Neuronal stem cell (in vitro differentiated cells): ENCODE results near the gene SLC8A1.

ENCODE experiments used
- DNase-seq: peaks from one replicate; pipeline ENCODE4 v3.0.0-alpha.2; 2013; ENCODE audit warnings: low spot score
- H2AFZ ChIP-seq: one replicate; pipeline ENCODE4 v1.6.1; 2013; ENCODE audit warnings: mild to moderate bottlenecking, low read length, inconsistent platforms
- H2AK5ac ChIP-seq: 2 replicates; pipeline ENCODE4 v1.6.1; 2013; ENCODE audit warnings: low read depth, mild to moderate bottlenecking, inconsistent platforms, low read length, moderate library complexity, mixed read lengths
- H2BK120ac ChIP-seq: 2 replicates; pipeline ENCODE4 v1.6.1; 2013; ENCODE audit warnings: low read depth, mild to moderate bottlenecking, inconsistent platforms, low read length, moderate library complexity, mixed read lengths
- H2BK12ac ChIP-seq: one replicate; pipeline ENCODE4 v1.6.1; 2013; ENCODE audit warnings: low read length, inconsistent platforms
- H2BK15ac ChIP-seq: 2 replicates; pipeline ENCODE4 v1.6.1; 2013; ENCODE audit warnings: mild to moderate bottlenecking, low read length, inconsistent platforms, mixed read lengths
- H2BK5ac ChIP-seq: one replicate; pipeline ENCODE4 v1.6.1; 2013; ENCODE audit warnings: inconsistent platforms, mild to moderate bottlenecking, low read length, moderate library complexity
- H3K14ac ChIP-seq: one replicate; pipeline ENCODE4 v1.6.1; 2013; ENCODE audit warnings: low read length, inconsistent platforms
- H3K18ac ChIP-seq: 2 replicates; pipeline ENCODE4 v1.6.1; 2013; ENCODE audit warnings: low read length, inconsistent platforms
- H3K23ac ChIP-seq: 2 replicates; pipeline ENCODE4 v1.6.1; 2013; ENCODE audit warnings: low read depth, mild to moderate bottlenecking, mixed read lengths, low read length, inconsistent platforms; ENCODE audit not compliant: poor library complexity
- H3K27ac ChIP-seq: replicated peaks from 3 replicates; pipeline ENCODE4 v1.5.1; 2013; ENCODE audit warnings: low read length, inconsistent platforms
- H3K27me3 ChIP-seq, 3 experiments: 2 replicates each; pipeline ENCODE4 v1.6.1; 2013; ENCODE audit warnings: low read length in 3 of 3, mild to moderate bottlenecking in 2 of 3, inconsistent platforms in 1 of 3, low read depth in 1 of 3, mixed read lengths in 1 of 3, moderate library complexity in 1 of 3; ENCODE audit not compliant: control insufficient read depth in 3 of 3, insufficient read depth in 3 of 3
- H3K36me3 ChIP-seq, 2 donors: replicated peaks in 1 of 2; 2 replicates each; pipeline ENCODE4 v1.6.1; 2013; ENCODE audit warnings: low read length in 2 of 2; ENCODE audit not compliant: control insufficient read depth in 2 of 2, insufficient read depth in 2 of 2
- H3K4ac ChIP-seq: 2 replicates; pipeline ENCODE4 v1.6.1; 2013; ENCODE audit warnings: inconsistent platforms, mild to moderate bottlenecking, low read length, moderate library complexity
- H3K4me1 ChIP-seq, 2 donors: 1 replicate in 1 of 2; 2 replicates in 1 of 2; pipeline ENCODE4 v1.6.1; 2013; ENCODE audit warnings: low read length in 2 of 2, low read depth in 1 of 2; ENCODE audit not compliant: control insufficient read depth in 2 of 2, insufficient read depth in 1 of 2
- H3K4me2 ChIP-seq: one replicate; pipeline ENCODE4 v1.6.1; 2013; ENCODE audit warnings: mild to moderate bottlenecking, low read length, inconsistent platforms; ENCODE audit not compliant: insufficient read depth, poor library complexity, severe bottlenecking
- H3K4me3 ChIP-seq, 2 donors: 2 replicates each; pipeline ENCODE4 v1.5.1; 2013; ENCODE audit warnings: low read length in 2 of 2, mild to moderate bottlenecking in 2 of 2, inconsistent platforms in 1 of 2, moderate library complexity in 1 of 2
- H3K79me1 ChIP-seq: one replicate; pipeline ENCODE4 v1.6.1; 2013; ENCODE audit warnings: low read depth, mild to moderate bottlenecking, inconsistent platforms, low read length, moderate library complexity
- H3K9ac ChIP-seq: one replicate; pipeline ENCODE4 v1.6.1; 2013; ENCODE audit warnings: mild to moderate bottlenecking, low read depth, low read length, inconsistent platforms; ENCODE audit not compliant: poor library complexity
- H3K9me3 ChIP-seq, 2 donors: replicated peaks in 1 of 2; 2 replicates each; pipeline versions ENCODE3 to v1.6.1; 2013; ENCODE audit warnings: low read length in 2 of 2, mild to moderate bottlenecking in 2 of 2, inconsistent platforms in 1 of 2, low read depth in 1 of 2, mixed read lengths in 1 of 2, moderate library complexity in 1 of 2; ENCODE audit not compliant: control insufficient read depth in 2 of 2, insufficient read depth in 1 of 2
- H4K8ac ChIP-seq: one replicate; pipeline ENCODE4 v1.6.1; 2013; ENCODE audit warnings: low read depth, mild to moderate bottlenecking, inconsistent platforms, low read length, moderate library complexity
- H4K91ac ChIP-seq: one replicate; pipeline ENCODE4 v1.6.1; 2013; ENCODE audit warnings: low read length, low read depth, mild to moderate bottlenecking, inconsistent platforms; ENCODE audit not compliant: poor library complexity
- whole genome bisulfite sequencing, 2 donors: extraction: QIAGEN DNeasy Blood & Tissue Kit; methylation state at CpG; one replicate each; pipeline ENCODE4 v1.1.7; 2013; ENCODE audit warnings: missing lambda C conversion rate in 2 of 2, mixed read lengths in 1 of 2; ENCODE audit not compliant: insufficient read length in 2 of 2, insufficient replicate concordance in 1 of 2; ENCODE audit errors: extremely low coverage in 2 of 2; 5-methylcytosine and 5-hydroxymethylcytosine counted together

The SLC8A1 gene

GRCh38 chr2:40108851-40109250 lies 343.0 kb downstream of the SLC8A1 start:
- no peaks in the 10 kb centered on the region for H3K27me3 ChIP-seq
- H2BK120ac ChIP-seq = no peak overlapping the region
- H3K27ac ChIP-seq = no peak overlapping the region
- no peak overlapping the region for H2AFZ ChIP-seq
- no peak overlapping the region for H4K8ac ChIP-seq
- H2BK5ac ChIP-seq = no peak overlapping the region
- no peak overlapping the region for H3K4me3 ChIP-seq
- no peak for DNase-seq
- peaks cover 1 to 4% of the 10 kb centered on the region in 2 donors for H3K4me1 ChIP-seq
- no peak overlapping the region for H3K18ac ChIP-seq
- H3K79me1 ChIP-seq = no peaks in the 10 kb centered on the region
- no peak overlapping the region for H3K4me2 ChIP-seq
- H2BK15ac ChIP-seq = no peak overlapping the region
- H3K9ac ChIP-seq = no peak overlapping the region
- no peak overlapping the region for H3K14ac ChIP-seq
- H3K9me3 ChIP-seq = no peaks in the 10 kb centered on the region
- no CpG with 5 or more reads among the region's 4 CpGs for WGBS, 2 donors
- H4K91ac ChIP-seq = no peak overlapping the region
- H2AK5ac ChIP-seq = no peak overlapping the region
- H2BK12ac ChIP-seq = no peak overlapping the region
- no peak overlapping the region for H3K23ac ChIP-seq
- H3K4ac ChIP-seq = no peak overlapping the region
- H3K36me3 ChIP-seq = no peaks in the 10 kb centered on the region

- no peak overlapping the region for H3K27ac ChIP-seq
Observed at GRCh38 chr2:40106061-40106460, 345.8 kb downstream of the SLC8A1 start.

DNA sequence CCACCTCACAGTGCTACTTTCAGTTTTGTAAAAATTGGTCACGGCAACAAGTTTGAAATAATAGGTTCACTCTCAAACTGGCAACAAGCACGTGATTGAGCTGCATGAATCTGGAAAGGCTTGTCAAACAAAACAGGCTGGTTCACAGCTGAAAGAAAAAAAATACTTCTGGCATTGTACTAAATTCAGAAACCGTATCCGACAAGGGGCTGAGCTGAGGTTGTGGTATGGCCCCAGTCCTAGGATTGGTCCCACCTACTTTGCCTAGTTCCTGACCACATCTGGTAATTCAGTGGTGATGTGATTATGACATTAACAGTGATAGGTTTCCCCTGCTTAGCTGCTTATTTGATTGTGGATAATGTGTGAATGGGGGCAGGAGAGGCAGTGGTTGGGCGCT lies 346.3 kb downstream of the SLC8A1 start:
- Histone ChIP-seq H3K23ac (no peak overlapping the region), H3K27me3 (no peaks in the 10 kb centered on the region), H4K91ac (no peak overlapping the region), H3K14ac (no peak overlapping the region), H4K8ac (no peak overlapping the region), H2AFZ (peak overlapping the region; percentile 40), H2BK12ac (no peak overlapping the region), H3K9me3 (no peaks in the 10 kb centered on the region), H3K79me1 (no peaks in the 10 kb centered on the region), H3K4me3 (no peak overlapping the region), H3K9ac (no peak overlapping the region), H3K4ac (no peak overlapping the region), H2BK5ac (no peak overlapping the region), H3K4me1 (peaks cover 9 to 25% of the 10 kb centered on the region in 2 donors), H2BK120ac (no peak overlapping the region), H2BK15ac (no peak overlapping the region), H3K27ac (no peak overlapping the region), H3K36me3 (no peaks in the 10 kb centered on the region), H3K18ac (no peak overlapping the region), H2AK5ac (no peak overlapping the region), H3K4me2 (no peak overlapping the region)
- no CpG with 5 or more reads among the region's 5 CpGs for WGBS, 2 donors
- no peak for DNase-seq

More at GRCh38 chr2:40106061-40106460, 345.8 kb downstream of the SLC8A1 start:
- Histone ChIP-seq H3K23ac (no peak overlapping the region), H3K9me3 (no peaks in the 10 kb centered on the region), H3K18ac (no peak overlapping the region), H2BK12ac (no peak overlapping the region), H3K79me1 (no peaks in the 10 kb centered on the region), H4K91ac (no peak overlapping the region), H2AFZ (no peak overlapping the region), H3K9ac (no peak overlapping the region), H3K14ac (no peak overlapping the region), H2BK5ac (no peak overlapping the region), H2BK120ac (no peak overlapping the region), H3K36me3 (no peaks in the 10 kb centered on the region), H2BK15ac (no peak overlapping the region), H3K27me3 (no peaks in the 10 kb centered on the region), H3K4me2 (no peak overlapping the region), H4K8ac (no peak overlapping the region), H3K4ac (no peak overlapping the region), H2AK5ac (no peak overlapping the region), H3K4me3 (no peak overlapping the region), H3K4me1 (peaks cover 7 to 20% of the 10 kb centered on the region in 2 donors)
- DNase-seq = no peak
- WGBS, 2 donors = no CpG with 5 or more reads among the region's 2 CpGs

GRCh38 chr2:40103590-40103989 lies 348.3 kb downstream of the SLC8A1 start:
- Histone ChIP-seq H2AK5ac (no peak overlapping the region), H3K27ac (no peak overlapping the region)
- no CpG with 5 or more reads among the region's 2 CpGs for WGBS, 2 donors

More at GRCh38 chr2:40103590-40103989, 348.3 kb downstream of the SLC8A1 start:
- no peak overlapping the region for H3K18ac ChIP-seq
- H3K9ac ChIP-seq = no peak overlapping the region
- H3K9me3 ChIP-seq = no peaks in the 10 kb centered on the region
- H3K4me3 ChIP-seq = no peak overlapping the region
- no peaks in the 10 kb centered on the region for H3K27me3 ChIP-seq
- H2BK15ac ChIP-seq = no peak overlapping the region
- H4K8ac ChIP-seq = no peak overlapping the region
- no peak overlapping the region for H3K23ac ChIP-seq
- H3K4me2 ChIP-seq = no peak overlapping the region
- no peak overlapping the region for H2AFZ ChIP-seq
- H4K91ac ChIP-seq = no peak overlapping the region
- H3K36me3 ChIP-seq = no peaks in the 10 kb centered on the region
- DNase-seq = no peak
- no peak overlapping the region for H2BK5ac ChIP-seq
- no peak overlapping the region for H2BK12ac ChIP-seq
- H3K4ac ChIP-seq = no peak overlapping the region
- no peak overlapping the region for H3K14ac ChIP-seq
- peaks cover 13 to 30% of the 10 kb centered on the region in 2 donors for H3K4me1 ChIP-seq
- no peaks in the 10 kb centered on the region for H3K79me1 ChIP-seq
- no peak overlapping the region for H2BK120ac ChIP-seq
